HG02885 (cell line): ENCODE results near the gene DSE.

Experiments used
- ATAC-seq: cut with Tn5 transposase; IDR thresholded peaks from one replicate; pipeline ENCODE4 v1.9.1; 2021; ENCODE audit warnings: mild to moderate bottlenecking; ENCODE audit not compliant: unreplicated experiment, poor library complexity

The DSE gene

GRCh38 chr6:116385459-116385802 is 14.7 kb downstream of the DSE start:
- ATAC-seq: no peak

DNA sequence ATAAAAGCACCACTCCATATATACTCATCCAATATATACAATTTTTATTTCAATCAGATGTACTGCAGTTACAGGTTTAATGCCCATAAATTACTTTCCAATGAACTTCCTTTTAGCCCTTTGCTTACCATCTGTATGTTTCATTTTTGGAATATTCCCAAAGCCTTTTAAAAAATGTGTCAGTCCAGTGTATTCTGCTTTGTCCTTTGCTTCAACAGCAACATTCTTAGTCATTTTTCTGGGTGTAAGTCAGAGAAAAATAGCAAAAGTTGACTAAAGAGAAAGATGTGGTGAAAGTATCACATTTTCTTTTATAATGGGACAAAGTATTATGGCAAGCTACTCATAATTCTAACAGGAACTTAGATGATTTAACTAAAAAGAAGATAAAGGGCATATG is 15.2 kb downstream of the DSE start:
- no peak for ATAC-seq

DNA sequence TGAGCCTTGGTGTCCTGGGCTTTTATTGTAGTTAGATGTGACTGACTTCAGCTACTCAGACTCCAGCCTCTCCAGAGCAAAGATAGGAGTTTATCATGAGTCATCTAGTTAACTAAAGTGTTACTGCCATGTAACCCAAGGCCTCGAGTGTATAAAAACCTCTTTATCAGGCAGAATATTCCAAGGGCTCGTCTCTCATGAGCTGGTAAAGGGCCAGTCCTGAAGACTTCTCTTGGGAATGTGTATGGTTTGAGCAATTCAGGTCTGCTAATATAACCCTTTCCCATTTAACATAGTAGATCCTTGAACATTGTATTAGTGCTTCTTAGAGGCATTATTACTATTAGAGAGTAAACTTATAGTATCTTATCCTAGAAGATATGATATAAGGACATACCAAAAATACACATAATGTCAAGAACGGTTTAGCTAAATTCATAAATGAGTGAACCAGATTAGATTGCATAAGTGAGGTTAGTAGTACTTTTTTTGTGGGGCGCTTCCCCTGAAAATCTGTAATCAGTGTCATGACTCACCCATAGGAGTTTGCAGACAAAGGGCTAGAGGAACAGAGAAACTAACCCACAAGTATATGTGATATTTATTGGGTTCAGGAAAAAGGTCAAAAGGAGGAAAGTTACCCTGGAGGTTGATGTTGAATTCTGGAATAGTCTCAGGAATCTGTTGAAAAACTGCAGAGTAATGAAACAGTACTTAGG is 16.0 kb downstream of the DSE start:
- ATAC-seq: peak; percentile 35

DNA sequence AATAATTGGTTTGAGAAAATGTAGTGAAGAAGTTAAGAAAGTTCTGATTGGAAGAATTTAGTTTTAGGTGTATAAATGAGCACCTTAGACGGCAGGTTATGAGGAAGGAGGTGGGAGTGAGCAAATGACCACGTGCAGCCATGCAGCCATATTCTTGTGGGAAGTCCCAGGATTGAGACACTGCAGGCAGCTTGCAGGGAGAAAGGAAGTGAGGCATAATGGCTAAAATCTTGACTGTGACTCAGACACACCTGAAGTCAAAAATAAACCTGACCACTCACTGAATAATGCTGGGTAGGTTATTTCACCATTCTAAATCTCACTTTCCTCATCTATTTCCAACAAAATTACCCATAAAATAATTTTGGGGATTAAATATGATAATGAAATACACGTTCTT is 16.6 kb downstream of the DSE start:
- ATAC-seq: peak; percentile 61

DNA sequence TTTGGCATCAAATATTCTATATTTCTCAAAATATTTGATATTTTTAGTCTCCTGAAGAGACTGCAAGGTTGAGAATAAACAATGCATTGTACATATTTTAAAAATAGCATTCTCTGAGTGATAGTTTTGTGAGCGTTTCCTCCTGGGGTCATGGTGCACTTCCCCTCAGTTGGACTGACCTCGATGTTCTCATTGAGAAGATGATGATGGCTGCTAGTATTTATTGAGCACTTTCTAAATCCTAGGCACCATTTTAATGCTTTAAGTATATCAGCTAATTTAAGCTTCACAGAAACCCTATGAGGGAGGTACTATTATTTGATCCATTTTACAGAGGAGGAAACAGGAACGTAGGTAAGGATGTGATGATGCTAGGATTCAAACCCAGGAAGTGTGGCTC is 18.2 kb downstream of the DSE start:
- no peak for ATAC-seq

- ATAC-seq: no peak
These were observed 18.6 kb downstream of the DSE start for GRCh38 chr6:116389357-116389756.

DNA sequence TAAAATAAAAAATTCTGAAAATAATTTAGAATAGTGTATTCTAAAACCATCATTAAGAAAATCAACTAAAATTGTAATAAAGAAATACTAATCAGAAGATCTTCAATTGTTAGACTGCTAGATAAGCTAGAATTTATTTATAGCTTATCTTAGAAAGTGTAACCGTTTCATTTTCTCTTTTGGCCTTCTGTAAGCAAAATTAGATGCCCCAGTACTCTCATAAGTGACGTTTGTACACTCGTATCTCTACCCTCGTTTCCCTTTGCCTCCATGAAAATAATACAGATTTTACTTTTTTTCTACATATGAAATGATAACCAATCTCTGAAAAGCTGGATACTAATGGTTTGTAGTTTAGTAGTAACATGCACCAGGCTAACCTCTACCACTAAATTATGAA is 19.8 kb downstream of the DSE start:
- ATAC-seq: peak; percentile 50

GRCh38 chr6:116392132-116393013 is 21.6 kb downstream of the DSE start:
- ATAC-seq: no peak

- ATAC-seq: peak; percentile 31
These were observed 22.7 kb downstream of the DSE start for GRCh38 chr6:116393430-116393829.

GRCh38 chr6:116395647-116396046 is 24.9 kb downstream of the DSE start:
- no peak for ATAC-seq

DNA sequence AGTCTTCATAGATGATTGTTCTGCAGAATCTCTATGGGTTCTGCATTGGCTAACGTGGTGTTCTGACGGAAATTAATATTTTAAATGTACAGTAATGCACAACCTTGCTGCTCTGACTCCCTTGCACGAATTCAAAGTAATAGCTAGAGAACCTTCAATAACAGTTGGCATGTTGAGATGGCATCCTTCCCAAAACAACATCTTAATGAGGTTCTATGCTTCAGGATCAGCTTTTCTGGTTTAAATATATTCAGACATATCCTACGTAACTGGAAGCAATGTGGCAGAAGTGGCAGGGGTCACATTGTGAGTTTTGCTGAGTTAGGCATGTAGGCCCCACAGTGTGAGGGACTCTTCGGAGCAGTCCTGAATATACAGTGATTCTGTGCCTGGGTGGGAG is 25.7 kb downstream of the DSE start:
- ATAC-seq: no peak

DNA sequence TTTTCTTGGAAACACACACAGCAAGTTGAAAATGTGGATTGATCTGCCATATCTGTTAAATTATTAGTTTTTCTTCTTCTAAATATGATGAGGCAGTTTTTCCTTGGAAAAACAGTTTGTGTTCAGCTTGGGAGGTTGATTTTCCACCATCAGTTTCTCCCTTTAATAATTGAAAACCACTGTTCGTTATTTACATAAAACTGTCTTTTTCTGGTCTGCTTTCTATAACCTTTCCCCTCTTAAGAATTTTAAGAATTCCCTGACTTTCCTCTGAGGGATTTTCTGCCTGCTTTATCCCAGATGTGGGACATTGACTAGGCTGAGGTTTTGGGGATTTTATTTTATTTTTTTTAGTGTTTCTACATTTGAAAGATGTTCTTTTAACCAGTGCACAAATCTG is 27.2 kb downstream of the DSE start:
- ATAC-seq: no peak

DNA sequence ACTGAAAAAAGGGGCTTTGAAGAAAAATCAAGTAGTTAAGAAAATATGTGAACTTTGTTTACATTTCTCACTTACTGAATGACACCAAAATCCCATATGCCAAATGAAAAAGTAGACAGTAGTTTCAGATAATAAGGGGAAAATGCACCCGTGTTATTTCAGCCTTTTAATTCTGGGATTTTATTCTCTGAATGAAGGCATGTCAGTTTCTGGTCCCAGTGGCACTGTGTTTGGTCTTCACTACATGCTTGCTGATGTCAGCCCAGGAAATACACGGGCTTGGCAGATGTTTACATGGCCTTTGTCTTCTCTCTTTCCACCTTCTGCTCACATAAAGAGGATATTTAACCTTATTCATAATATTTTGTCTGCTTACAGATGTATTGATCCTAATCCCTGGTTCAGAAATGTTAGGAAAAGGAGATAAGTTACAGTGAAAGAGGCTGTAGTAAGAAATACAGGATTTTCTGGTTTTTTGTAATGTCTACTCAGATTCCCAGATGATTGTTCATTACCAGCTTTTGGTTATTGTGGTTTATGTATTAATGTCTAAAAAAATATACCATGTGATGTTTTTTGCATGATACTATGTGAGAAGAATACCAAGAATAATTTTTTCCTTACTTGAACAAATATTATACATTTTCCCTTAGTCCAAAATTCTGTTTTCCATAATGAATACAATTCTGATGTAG is 27.7 kb downstream of the DSE start:
- ATAC-seq: no peak

- ATAC-seq: no peak
These were observed 28.5 kb downstream of the DSE start for GRCh38 chr6:116399287-116399686.

DNA sequence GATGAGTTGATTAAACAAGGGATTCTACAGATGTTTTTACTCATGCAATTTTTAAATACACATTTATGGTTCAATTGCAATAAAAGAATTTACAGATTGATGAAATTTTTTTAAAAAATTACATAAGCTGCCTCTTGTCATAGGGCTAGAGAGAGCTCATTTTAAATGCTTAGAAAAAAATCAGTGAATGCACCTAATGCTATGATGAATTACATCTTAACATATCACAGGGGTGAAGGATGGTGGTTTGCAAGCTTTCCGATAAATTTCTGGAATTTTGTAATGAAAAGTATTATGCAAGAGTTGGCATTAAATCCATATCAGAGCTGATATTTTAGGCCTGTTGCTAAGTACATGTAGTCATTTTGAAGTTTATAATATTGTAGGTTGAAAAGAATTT is 29.6 kb downstream of the DSE start:
- no peak for ATAC-seq

GRCh38 chr6:116402108-116402937 is 31.6 kb downstream of the DSE start:
- ATAC-seq: no peak

DNA sequence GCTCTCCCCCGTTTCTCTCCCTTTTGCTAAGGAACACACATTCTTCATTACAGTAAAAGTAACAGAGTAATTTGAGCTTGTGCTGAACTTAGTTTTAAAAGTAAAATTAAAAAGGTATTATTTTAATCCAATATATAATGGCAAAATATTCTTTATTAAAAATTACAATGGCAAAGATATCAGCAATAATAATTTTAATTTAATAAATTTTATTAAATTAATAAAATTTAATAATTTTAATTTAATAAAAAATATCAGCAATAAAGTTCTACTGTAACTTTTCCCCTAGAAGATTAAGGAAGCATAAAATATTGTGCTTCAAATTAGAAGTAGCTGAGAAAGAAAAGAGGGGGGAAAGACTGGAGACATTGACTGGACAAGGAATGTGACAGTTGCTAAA is 32.5 kb downstream of the DSE start:
- ATAC-seq: no peak

DNA sequence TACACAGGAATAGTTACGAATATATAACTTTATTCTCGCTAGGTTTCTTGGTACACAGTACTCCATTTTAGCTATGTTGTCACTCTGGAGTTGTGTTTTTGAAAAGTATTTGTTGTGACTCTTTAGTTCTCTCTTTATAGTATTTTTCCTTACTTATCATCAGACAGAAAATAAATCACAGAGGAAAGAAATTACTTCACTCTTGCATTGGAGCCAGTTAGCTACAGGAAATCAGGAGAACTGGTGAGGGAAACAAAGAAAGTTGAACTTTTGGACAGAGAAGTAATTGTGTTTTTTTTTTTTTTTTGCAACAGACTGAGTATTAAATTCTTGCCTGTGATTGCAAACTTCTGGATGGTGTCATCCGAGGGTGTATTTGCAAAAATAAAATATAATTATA is 33.9 kb downstream of the DSE start:
- ATAC-seq: no peak

DNA sequence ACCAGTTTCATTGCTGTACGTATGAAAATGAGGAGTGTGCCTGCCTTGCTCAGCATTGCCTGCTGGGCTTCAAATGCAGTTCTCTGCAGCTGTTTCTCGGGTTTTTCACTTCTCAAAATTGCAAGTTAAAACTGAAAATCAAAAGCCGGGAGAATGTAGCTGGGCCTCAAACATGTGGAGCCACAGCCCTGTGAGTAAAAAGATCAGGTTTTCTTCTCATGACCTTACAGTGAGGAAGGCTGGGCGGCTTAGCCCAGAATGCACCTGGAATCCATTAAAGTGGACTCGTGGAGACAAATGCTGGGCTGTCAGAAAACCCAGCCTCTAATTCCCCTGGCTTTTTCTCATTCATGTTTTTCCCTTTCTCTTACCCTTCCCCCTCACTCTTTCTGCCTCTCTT is 34.4 kb downstream of the DSE start:
- peak; percentile 61 for ATAC-seq

DNA sequence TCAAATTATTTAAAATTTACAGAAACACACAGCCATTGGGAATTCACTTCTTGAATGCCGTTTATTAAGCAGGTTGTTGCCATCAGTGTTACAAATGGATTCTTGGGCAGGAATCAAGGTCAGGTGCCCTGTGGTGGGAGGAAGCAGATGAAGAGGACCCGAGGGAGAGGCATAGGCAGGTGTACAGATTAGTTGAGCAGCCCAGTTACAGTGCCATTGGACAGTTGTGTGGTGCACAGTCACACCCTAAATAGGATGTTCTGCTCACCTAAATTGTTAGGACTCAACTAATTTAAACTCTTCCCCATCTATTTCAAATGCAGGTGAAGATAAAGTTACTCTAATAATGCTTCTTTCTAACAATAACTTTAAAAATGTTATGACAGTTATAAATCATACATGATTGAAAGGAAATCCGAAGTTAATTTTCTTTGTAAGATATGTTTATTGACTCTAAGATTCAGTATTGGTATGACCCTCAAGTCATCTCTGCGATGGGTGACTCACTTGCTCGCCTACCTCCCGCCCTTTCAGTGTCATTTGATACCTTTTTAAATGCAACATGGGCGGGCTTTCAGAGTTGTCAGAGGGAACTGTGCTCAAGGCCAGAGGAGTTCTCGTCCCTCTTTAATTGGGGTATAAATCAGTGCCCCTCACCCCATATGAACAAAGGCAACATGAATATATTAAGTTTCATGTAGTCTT is 35.1 kb downstream of the DSE start:
- peak; percentile 23 for ATAC-seq
